HG03039 (cell line): ENCODE data around the gene GPX3.

Experiments used
- ATAC-seq: cut with Tn5 transposase; IDR thresholded peaks from one replicate; pipeline ENCODE4 v1.9.1; 2021; ENCODE audit warnings: mild to moderate bottlenecking, moderate library complexity; ENCODE audit not compliant: unreplicated experiment

GPX3 gene

DNA sequence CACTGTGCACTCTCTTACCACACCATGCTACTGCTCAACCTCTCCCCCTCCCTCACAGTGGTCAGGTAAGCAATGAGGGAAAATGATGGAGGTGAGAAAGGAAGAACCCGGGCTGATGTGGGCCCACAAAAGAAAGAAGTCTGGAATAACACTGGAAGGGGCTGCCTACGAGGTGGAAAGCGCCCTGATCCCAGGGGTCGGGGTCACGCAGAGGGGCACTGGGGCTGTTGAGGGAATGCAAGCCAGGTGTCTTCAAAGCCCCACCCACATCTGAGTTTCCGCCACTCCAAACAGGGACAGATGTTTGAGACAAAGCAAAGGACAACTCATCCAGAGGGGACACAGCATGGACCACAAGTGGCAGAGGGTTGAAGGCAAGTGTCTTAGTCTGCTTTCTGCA, 56.2 kb downstream of the GPX3 start:
- ATAC-seq = no peak

DNA sequence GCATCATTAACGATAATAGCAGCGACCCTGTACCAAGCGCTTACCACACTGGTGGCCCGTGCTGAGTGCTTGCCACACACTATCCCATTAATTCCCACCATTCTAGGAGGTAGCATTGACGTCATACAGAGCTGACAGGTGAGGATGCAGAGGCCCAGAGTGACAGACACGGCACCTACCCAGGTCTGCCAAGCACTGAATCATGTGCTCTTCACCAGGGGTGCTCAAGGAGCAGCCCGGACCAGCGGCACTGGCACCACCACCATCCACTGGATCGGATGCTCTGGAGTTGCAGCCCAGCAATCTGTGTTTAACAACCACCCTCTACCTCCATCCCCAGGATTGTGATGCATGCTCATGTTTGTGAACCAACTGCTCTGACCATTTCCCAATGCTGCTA, 57.0 kb downstream of the GPX3 start:
- ATAC-seq = no peak

DNA sequence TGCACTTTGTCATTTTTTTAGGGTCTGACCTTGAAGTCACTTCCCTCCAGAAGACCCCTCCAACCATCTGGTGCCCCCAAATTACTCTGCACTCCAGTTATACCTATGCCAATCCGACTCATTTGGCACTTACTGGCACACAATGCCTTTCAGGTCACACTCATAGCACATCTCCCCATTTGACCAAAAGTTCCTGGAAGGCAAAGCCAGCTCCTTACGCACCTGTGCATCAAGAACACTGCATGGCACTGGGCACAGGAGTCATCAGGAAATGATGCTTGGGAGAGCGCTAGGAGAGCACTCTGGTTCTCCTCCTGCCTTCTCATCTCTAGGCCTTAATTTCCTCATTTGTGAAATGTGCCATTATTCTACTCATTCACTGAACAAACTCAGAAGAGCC, 57.6 kb downstream of the GPX3 start:
- ATAC-seq = no peak
